HepG2 (cell line): ENCODE measurements around the gene ARG2. TPM values are rescaled to one million over a fixed set of nuclear protein-coding genes. Genes with fewer than 3 reads are reported as not detected.
A peak's percentile ranks its signal among the peaks of the same experiment; 100 is the strongest.

ENCODE experiments used
- ADNP ChIP-seq: sonication (generic); formaldehyde crosslinking; IDR thresholded peaks from 2 replicates; pipeline ENCODE4 v1.4.0; 2020; ENCODE audit warnings: missing genetic modification reagents
- MIER3 ChIP-seq: IDR thresholded peaks from 2 replicates; pipeline ENCODE4 v1.6.1; 2016; ENCODE audit warnings: missing compliant biosample characterization, borderline replicate concordance
- NFE2L1 ChIP-seq: sonication (generic); formaldehyde crosslinking; IDR thresholded peaks from 2 replicates; pipeline ENCODE4 v1.4.0; 2020; ENCODE audit warnings: missing genetic modification reagents, mild to moderate bottlenecking, borderline replicate concordance
- NFYB ChIP-seq: sonication (generic); formaldehyde crosslinking; IDR thresholded peaks from 2 replicates; pipeline ENCODE4 v1.4.0; 2020; ENCODE audit warnings: missing genetic modification reagents
- NR2F1 ChIP-seq, 2 experiments: fragments of 450-650 bp in 1 of 2; formaldehyde crosslinking in 1 of 2; IDR thresholded peaks; 2 replicates each; pipeline versions ENCODE4 v1.5.0 to v1.6.1; 2016 to 2020; ENCODE audit warnings: mild to moderate bottlenecking in 1 of 2, missing compliant biosample characterization in 1 of 2, missing genetic modification reagents in 1 of 2, moderate library complexity in 1 of 2
- POGZ ChIP-seq: sonication (generic); formaldehyde crosslinking; IDR thresholded peaks from 2 replicates; pipeline ENCODE4 v1.4.0; 2020; ENCODE audit warnings: mild to moderate bottlenecking, missing genetic modification reagents
- ZMAT3 ChIP-seq: sonication (generic); formaldehyde crosslinking; conservative IDR thresholded peaks from 2 replicates; pipeline ENCODE4 v1.7.0; 2021; ENCODE audit warnings: missing genetic modification reagents
- ZNF773 ChIP-seq: sonication (generic); formaldehyde crosslinking; IDR thresholded peaks from 2 replicates; pipeline ENCODE4 v1.4.0; 2020; ENCODE audit warnings: missing genetic modification reagents, borderline replicate concordance
- ZSCAN9 ChIP-seq: IDR thresholded peaks from 2 replicates; pipeline ENCODE4 v1.6.1; 2016; ENCODE audit warnings: borderline replicate concordance
- polyA plus RNA-seq, 8 experiments: library from polyadenylated mRNA; depleted of rRNA in 3 of 8; stranded (reverse) in 7 of 8; unstranded in 1 of 8; fragments of >200 nt; fragmentation: Illumina TruSeq in 4 of 8; extraction: Trizol in 4 of 8; gene quantifications; 2 replicates each; pipeline versions ENCODE4 v1.2.1 to v1.2.3, GENCODE V29; 2011 to 2016; ENCODE audit warnings: low read depth in 4 of 8, missing spikeins in 1 of 8, mixed read lengths in 1 of 8; ENCODE audit not compliant: insufficient read depth in 1 of 8
- total RNA-seq, 5 experiments: library from RNA; depleted of rRNA; stranded (reverse); fragments of >200 nt; fragmentation: Illumina TruSeq; extraction: Trizol; gene quantifications; 2 replicates each; pipeline ENCODE4 v1.2.3, GENCODE V29; 2016; ENCODE audit warnings: low read depth in 1 of 5
- TF ChIP-seq, protein P1 (sequence below): sonication (generic); formaldehyde crosslinking; IDR thresholded peaks from 2 replicates; pipeline ENCODE4 v1.8.0; 2022; ENCODE audit warnings: missing genetic modification reagents, mild to moderate bottlenecking, moderate library complexity, borderline replicate concordance
- TF ChIP-seq, protein P2 (sequence below): sonication (generic); formaldehyde crosslinking; IDR thresholded peaks from 2 replicates; pipeline ENCODE4 v1.8.0; 2022; ENCODE audit warnings: missing genetic modification reagents, mild to moderate bottlenecking, inconsistent platforms, borderline replicate concordance
- TF ChIP-seq, protein P3 (sequence below): IDR thresholded peaks from 2 replicates; pipeline ENCODE4 v1.6.1; 2016
- TF ChIP-seq, protein P4 (sequence below): sonication (generic); formaldehyde crosslinking; IDR thresholded peaks from 2 replicates; pipeline ENCODE4 v1.4.0; 2020; ENCODE audit warnings: low read depth, missing genetic modification reagents
- TF ChIP-seq, protein P5 (sequence below): sonication (generic); formaldehyde crosslinking; IDR thresholded peaks from 2 replicates; pipeline ENCODE4 v1.5.0; 2020; ENCODE audit warnings: missing genetic modification reagents
- TF ChIP-seq, protein P6 (sequence below): sonication (generic); formaldehyde crosslinking; IDR thresholded peaks from 2 replicates; pipeline ENCODE4 v1.5.0; 2020; ENCODE audit warnings: mild to moderate bottlenecking, missing genetic modification reagents

Gene ARG2
- total and polyA plus RNA-seq, 2 of the 13 experiments (the other 11 are each of a cell fraction or from before 2014, with no cell fraction given): 37.5 to 73.6 TPM

DNA sequence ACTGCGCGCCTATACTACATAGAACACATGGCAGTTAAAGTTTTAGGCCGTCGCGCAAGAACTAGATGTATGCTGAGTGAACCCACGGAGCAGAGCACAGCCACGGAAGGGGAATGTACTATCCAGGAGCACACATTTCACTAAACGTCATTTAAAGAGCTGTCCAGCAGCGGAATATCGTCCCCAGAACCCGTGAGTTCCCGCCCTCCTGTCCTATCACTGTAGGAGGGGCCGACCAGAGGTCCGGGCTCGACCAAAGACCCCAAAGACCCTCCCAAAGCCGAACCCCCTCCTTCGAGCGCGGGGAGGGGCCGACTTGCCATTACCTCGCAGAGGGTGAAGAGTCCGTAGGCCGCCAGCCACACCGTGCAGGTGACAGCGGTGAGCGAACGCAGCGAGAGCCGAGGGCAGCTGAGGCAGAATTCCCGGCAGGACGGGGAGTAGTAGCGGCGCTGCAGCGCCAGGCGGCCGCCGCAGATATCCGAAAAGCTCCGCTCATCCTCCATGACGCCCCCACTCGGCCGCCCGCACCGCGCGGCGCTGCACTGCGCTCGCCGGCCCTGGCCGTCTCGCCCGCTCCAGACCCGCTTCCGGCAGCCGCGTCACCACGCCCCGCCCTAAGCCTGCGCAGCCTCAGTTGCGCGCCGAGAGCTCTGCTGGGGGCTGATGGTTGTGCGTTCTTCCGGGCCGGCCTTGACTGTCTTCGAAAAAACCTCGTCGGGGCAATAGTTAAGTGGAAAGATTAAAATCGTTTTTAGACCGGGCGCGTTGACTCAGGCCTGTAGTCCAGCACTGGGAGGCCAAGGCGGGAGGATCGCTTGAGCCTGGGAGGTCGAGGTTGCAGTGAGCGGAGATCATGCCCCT lies 19.8 kb upstream of the ARG2 start, which contains the start of gene PIGH (continued):
- TF ChIP-seq POGZ (CRISPR knock-in tag) (peak; percentile 91), NFE2L1 (CRISPR knock-in tag) (no peak), ZNF773 (CRISPR knock-in tag) (no peak), ZMAT3 (peak; percentile 41; the same call in 1 of the 2 replicates), ADNP (no peak), ZSCAN9 (CRISPR knock-in tag) (no peak), MIER3 (CRISPR knock-in tag) (0 out of 2 replicates have a peak, but pooled peaks have one; percentile 18), NR2F1 (CRISPR knock-in tag; IDR thresholded peaks at IDR 0.05) (no peak), NFYB (no peak)
- TF ChIP-seq, protein P1, sequence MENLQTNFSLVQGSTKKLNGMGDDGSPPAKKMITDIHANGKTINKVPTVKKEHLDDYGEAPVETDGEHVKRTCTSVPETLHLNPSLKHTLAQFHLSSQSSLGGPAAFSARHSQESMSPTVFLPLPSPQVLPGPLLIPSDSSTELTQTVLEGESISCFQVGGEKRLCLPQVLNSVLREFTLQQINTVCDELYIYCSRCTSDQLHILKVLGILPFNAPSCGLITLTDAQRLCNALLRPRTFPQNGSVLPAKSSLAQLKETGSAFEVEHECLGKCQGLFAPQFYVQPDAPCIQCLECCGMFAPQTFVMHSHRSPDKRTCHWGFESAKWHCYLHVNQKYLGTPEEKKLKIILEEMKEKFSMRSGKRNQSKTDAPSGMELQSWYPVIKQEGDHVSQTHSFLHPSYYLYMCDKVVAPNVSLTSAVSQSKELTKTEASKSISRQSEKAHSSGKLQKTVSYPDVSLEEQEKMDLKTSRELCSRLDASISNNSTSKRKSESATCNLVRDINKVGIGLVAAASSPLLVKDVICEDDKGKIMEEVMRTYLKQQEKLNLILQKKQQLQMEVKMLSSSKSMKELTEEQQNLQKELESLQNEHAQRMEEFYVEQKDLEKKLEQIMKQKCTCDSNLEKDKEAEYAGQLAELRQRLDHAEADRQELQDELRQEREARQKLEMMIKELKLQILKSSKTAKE (CRISPR knock-in tag): no peak
- TF ChIP-seq, protein P2, sequence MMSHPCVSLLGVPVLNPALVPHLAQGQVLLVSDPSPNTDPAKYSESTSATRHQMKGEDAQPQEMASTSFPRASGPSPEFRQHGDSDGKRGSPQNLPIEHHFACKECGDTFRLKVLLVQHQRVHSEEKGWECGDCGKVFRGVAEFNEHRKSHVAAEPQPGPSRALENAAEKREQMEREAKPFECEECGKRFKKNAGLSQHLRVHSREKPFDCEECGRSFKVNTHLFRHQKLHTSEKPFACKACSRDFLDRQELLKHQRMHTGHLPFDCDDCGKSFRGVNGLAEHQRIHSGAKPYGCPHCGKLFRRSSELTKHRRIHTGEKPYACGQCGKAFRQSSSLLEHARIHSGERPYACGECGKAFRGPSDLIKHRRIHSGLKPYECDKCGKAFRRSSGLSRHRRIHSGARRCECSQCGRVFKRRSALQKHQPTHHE (CRISPR knock-in tag): no peak; the same call in 1 of the 2 replicates
- TF ChIP-seq, protein P3, sequence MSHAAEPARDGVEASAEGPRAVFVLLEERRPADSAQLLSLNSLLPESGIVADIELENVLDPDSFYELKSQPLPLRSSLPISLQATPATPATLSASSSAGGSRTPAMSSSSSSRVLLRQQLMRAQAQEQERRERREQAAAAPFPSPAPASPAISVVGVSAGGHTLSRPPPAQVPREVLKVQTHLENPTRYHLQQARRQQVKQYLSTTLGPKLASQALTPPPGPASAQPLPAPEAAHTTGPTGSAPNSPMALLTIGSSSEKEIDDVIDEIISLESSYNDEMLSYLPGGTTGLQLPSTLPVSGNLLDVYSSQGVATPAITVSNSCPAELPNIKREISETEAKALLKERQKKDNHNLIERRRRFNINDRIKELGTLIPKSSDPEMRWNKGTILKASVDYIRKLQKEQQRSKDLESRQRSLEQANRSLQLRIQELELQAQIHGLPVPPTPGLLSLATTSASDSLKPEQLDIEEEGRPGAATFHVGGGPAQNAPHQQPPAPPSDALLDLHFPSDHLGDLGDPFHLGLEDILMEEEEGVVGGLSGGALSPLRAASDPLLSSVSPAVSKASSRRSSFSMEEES (CRISPR knock-in tag): no peak
- TF ChIP-seq, protein P4, sequence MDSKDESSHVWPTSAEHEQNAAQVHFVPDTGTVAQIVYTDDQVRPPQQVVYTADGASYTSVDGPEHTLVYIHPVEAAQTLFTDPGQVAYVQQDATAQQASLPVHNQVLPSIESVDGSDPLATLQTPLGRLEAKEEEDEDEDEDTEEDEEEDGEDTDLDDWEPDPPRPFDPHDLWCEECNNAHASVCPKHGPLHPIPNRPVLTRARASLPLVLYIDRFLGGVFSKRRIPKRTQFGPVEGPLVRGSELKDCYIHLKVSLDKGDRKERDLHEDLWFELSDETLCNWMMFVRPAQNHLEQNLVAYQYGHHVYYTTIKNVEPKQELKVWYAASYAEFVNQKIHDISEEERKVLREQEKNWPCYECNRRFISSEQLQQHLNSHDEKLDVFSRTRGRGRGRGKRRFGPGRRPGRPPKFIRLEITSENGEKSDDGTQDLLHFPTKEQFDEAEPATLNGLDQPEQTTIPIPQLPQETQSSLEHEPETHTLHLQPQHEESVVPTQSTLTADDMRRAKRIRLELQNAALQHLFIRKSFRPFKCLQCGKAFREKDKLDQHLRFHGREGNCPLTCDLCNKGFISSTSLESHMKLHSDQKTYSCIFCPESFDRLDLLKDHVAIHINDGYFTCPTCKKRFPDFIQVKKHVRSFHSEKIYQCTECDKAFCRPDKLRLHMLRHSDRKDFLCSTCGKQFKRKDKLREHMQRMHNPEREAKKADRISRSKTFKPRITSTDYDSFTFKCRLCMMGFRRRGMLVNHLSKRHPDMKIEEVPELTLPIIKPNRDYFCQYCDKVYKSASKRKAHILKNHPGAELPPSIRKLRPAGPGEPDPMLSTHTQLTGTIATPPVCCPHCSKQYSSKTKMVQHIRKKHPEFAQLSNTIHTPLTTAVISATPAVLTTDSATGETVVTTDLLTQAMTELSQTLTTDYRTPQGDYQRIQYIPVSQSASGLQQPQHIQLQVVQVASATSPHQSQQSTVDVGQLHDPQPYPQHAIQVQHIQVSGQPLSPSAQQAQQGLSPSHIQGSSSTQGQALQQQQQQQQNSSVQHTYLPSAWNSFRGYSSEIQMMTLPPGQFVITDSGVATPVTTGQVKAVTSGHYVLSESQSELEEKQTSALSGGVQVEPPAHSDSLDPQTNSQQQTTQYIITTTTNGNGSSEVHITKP: no peak
- TF ChIP-seq, protein P5, sequence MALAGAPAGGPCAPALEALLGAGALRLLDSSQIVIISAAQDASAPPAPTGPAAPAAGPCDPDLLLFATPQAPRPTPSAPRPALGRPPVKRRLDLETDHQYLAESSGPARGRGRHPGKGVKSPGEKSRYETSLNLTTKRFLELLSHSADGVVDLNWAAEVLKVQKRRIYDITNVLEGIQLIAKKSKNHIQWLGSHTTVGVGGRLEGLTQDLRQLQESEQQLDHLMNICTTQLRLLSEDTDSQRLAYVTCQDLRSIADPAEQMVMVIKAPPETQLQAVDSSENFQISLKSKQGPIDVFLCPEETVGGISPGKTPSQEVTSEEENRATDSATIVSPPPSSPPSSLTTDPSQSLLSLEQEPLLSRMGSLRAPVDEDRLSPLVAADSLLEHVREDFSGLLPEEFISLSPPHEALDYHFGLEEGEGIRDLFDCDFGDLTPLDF (CRISPR knock-in tag): 0 out of 2 replicates have a peak, but pooled peaks have one; percentile 53
- TF ChIP-seq, protein P6, sequence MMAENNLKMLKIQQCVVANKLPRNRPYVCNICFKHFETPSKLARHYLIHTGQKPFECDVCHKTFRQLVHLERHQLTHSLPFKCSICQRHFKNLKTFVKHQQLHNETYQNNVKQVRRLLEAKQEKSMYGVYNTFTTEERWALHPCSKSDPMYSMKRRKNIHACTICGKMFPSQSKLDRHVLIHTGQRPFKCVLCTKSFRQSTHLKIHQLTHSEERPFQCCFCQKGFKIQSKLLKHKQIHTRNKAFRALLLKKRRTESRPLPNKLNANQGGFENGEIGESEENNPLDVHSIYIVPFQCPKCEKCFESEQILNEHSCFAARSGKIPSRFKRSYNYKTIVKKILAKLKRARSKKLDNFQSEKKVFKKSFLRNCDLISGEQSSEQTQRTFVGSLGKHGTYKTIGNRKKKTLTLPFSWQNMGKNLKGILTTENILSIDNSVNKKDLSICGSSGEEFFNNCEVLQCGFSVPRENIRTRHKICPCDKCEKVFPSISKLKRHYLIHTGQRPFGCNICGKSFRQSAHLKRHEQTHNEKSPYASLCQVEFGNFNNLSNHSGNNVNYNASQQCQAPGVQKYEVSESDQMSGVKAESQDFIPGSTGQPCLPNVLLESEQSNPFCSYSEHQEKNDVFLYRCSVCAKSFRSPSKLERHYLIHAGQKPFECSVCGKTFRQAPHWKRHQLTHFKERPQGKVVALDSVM (CRISPR knock-in tag): peak; percentile 99
